HFF-Myc (cell line): ENCODE data around the gene ADARB1.

Experiments
- DNase-seq: peaks from one replicate; pipeline ENCODE4 v3.0.0-alpha.2; 2011; ENCODE audit warnings: low read depth; ENCODE audit errors: extremely low read depth
- H3K4me3 ChIP-seq: replicated peaks from 2 replicates; pipeline ENCODE4 v1.5.1; 2011; ENCODE audit warnings: low read depth, mild to moderate bottlenecking, control low read depth, low read length
- CTCF ChIP-seq: IDR thresholded peaks from 2 replicates; pipeline ENCODE4 v1.5.1; 2012; ENCODE audit warnings: mild to moderate bottlenecking, low read depth, low read length, control low read depth; ENCODE audit errors: missing control alignments

Gene ADARB1

GRCh38 chr21:45248301-45248892 is 174.0 kb downstream of the ADARB1 start:
- H3K4me3 ChIP-seq: peak overlapping the region; percentile 19; the same call in 1 of the 2 replicates
- DNase-seq: no peak
- TF ChIP-seq CTCF: no peak

GRCh38 chr21:45248893-45249381 is 174.6 kb downstream of the ADARB1 start:
- no peak for DNase-seq
- peak overlapping the region; percentile 19; the same call in 1 of the 2 replicates for H3K4me3 ChIP-seq
- TF ChIP-seq CTCF: no peak

GRCh38 chr21:45249626-45250025 is 175.2 kb downstream of the ADARB1 start:
- H3K4me3 ChIP-seq: no peak overlapping the region
- DNase-seq: no peak
- TF ChIP-seq CTCF: no peak

- TF ChIP-seq CTCF: no peak
- no peak overlapping the region for H3K4me3 ChIP-seq
- no peak for DNase-seq
These were observed 175.9 kb downstream of the ADARB1 start for GRCh38 chr21:45250272-45250671.

- no peak for TF ChIP-seq CTCF
- no peak for DNase-seq
These were observed 176.7 kb downstream of the ADARB1 start for GRCh38 chr21:45250914-45251634.

GRCh38 chr21:45251635-45252447 is 177.5 kb downstream of the ADARB1 start:
- no peak for TF ChIP-seq CTCF
- DNase-seq: no peak

More at GRCh38 chr21:45250914-45251634, 176.7 kb downstream of the ADARB1 start:
- no peak overlapping the region for H3K4me3 ChIP-seq

More at GRCh38 chr21:45251635-45252447, 177.5 kb downstream of the ADARB1 start:
- H3K4me3 ChIP-seq: no peak overlapping the region
